SK-N-SH (cell line): Measurements from ENCODE around the gene ADAMTS2. TPM values are rescaled to one million over a fixed set of nuclear protein-coding genes. Genes with fewer than 3 reads are reported as not detected.

ENCODE experiments used
- CTCF ChIA-PET: fragments of 300-600, 350-600 bp; formaldehyde crosslinking; extraction: SDS; loops from one replicate; lab custom pipeline; 2021; lab: Yijun Ruan, JAX
- POLR2A ChIA-PET: fragments of 350-600 bp; sonication (Branson Sonifier 250); formaldehyde crosslinking; extraction: SDS; loops from one replicate; lab custom pipeline; 2020; ENCODE audit warnings: antibody characterized with exemption, inconsistent platforms; lab: Yijun Ruan, JAX
- DNase-seq: peaks from one replicate; pipeline ENCODE4 v3.0.0; 2012
- H2AFZ ChIP-seq: fragments of 200-600 bp; sonication (generic); 2 replicates; pipeline ENCODE4 v1.8.1; 2016; ENCODE audit warnings: antibody characterized with exemption, mild to moderate bottlenecking, low read depth
- H3F3A ChIP-seq: fragments of 200-600 bp; sonication (generic); replicated peaks from 2 replicates; pipeline ENCODE3; 2016; ENCODE audit warnings: antibody characterized with exemption, mild to moderate bottlenecking; ENCODE audit not compliant: insufficient read depth
- H3K27ac ChIP-seq, 2 experiments: fragments of 200-500 bp in 1 of 2; fragments of 200-600 bp in 1 of 2; sonication (Bioruptor generic) in 1 of 2; sonication (generic), shearing (Covaris generic) in 1 of 2; 2 replicates each; pipeline versions ENCODE4 v1.5.1 to v1.6.1; 2014 to 2016; ENCODE audit warnings: low read depth in 2 of 2, inconsistent platforms in 1 of 2, low read length in 1 of 2, mild to moderate bottlenecking in 1 of 2, mixed read lengths in 1 of 2
- H3K27me3 ChIP-seq: fragments of 200-600 bp; sonication (generic), shearing (Covaris generic); 2 replicates; pipeline ENCODE4 v1.6.1; 2016; ENCODE audit warnings: mixed run types; ENCODE audit not compliant: insufficient read depth
- H3K36me3 ChIP-seq, 2 experiments: fragments of 200-500 bp in 1 of 2; fragments of 200-600 bp in 1 of 2; sonication (Bioruptor generic) in 1 of 2; sonication (generic) in 1 of 2; replicated peaks in 1 of 2; 2 replicates each; pipeline versions ENCODE3 to v1.5.1; 2014 to 2016; ENCODE audit warnings: low read length in 1 of 2, mild to moderate bottlenecking in 1 of 2; ENCODE audit not compliant: insufficient read depth in 2 of 2, control insufficient read depth in 1 of 2
- H3K4me1 ChIP-seq, 2 experiments: fragments of 200-500 bp in 1 of 2; fragments of 200-600 bp in 1 of 2; sonication (Bioruptor generic) in 1 of 2; sonication (generic), shearing (Covaris generic) in 1 of 2; 2 replicates each; pipeline versions ENCODE4 v1.5.1 to v1.6.1; 2014 to 2016; ENCODE audit warnings: low read depth in 1 of 2, low read length in 1 of 2, mixed run types in 1 of 2; ENCODE audit not compliant: insufficient read depth in 2 of 2, control insufficient read depth in 1 of 2
- H3K4me2 ChIP-seq: fragments of 200-600 bp; sonication (generic), shearing (Covaris generic); 2 replicates; pipeline ENCODE4 v1.6.1; 2017; ENCODE audit warnings: mixed run types
- H3K4me3 ChIP-seq, 2 experiments: fragments of 200-500 bp in 1 of 2; fragments of 200-600 bp in 1 of 2; sonication (Bioruptor generic) in 1 of 2; sonication (generic), shearing (Covaris generic) in 1 of 2; 2 replicates each; pipeline versions ENCODE4 v1.5.1 to v1.8.1; 2014 to 2016; ENCODE audit warnings: low read depth in 2 of 2, inconsistent platforms in 1 of 2, low read length in 1 of 2, mild to moderate bottlenecking in 1 of 2, mixed read lengths in 1 of 2, moderate library complexity in 1 of 2
- H3K79me2 ChIP-seq: fragments of 200-600 bp; sonication (generic); 2 replicates; pipeline ENCODE4 v1.8.1; 2017; ENCODE audit warnings: mild to moderate bottlenecking; ENCODE audit not compliant: insufficient read depth
- H3K9ac ChIP-seq: fragments of 200-600 bp; sonication (generic); 2 replicates; pipeline ENCODE4 v1.6.1; 2017; ENCODE audit warnings: mixed run types
- H3K9me2 ChIP-seq: fragments of 200-600 bp; sonication (generic); 2 replicates; pipeline ENCODE4 v1.6.1; 2017; ENCODE audit warnings: mixed run types
- H3K9me3 ChIP-seq: fragments of 200-600 bp; sonication (generic); 2 replicates; pipeline ENCODE4 v1.6.1; 2017; ENCODE audit warnings: mixed run types, mild to moderate bottlenecking, moderate library complexity
- H4K20me1 ChIP-seq: fragments of 200-600 bp; sonication (generic); 2 replicates; pipeline ENCODE4 v1.6.1; 2017; ENCODE audit warnings: mild to moderate bottlenecking, mixed run types; ENCODE audit not compliant: insufficient read depth
- FOXJ3 ChIP-seq: sonication (generic); formaldehyde crosslinking; IDR thresholded peaks from 2 replicates; pipeline ENCODE4 v1.5.1; 2020; ENCODE audit warnings: mild to moderate bottlenecking, missing genetic modification reagents
- RAD21 ChIP-seq: IDR thresholded peaks from 2 replicates; pipeline ENCODE4 v1.6.1; 2012; ENCODE audit warnings: mild to moderate bottlenecking, low read length
- RCOR1 ChIP-seq: fragments of 150-350 bp; IDR thresholded peaks from 2 replicates; pipeline ENCODE4 v1.6.1; 2017; ENCODE audit warnings: antibody characterized with exemption, low read length
- RXRA ChIP-seq: IDR thresholded peaks from 2 replicates; pipeline ENCODE4 v1.4.0; 2012; ENCODE audit warnings: low read depth, mild to moderate bottlenecking, borderline replicate concordance
- TEAD4 ChIP-seq: IDR thresholded peaks from 2 replicates; pipeline ENCODE4 v1.4.0; 2012; ENCODE audit warnings: mild to moderate bottlenecking, borderline replicate concordance; ENCODE audit not compliant: insufficient read depth
- WGBS: methylation state at CpG from one replicate; pipeline ENCODE4 v1.1.6; 2017; ENCODE audit warnings: low lambda C conversion rate; 5-methylcytosine and 5-hydroxymethylcytosine counted together
- polyA plus RNA-seq, 3 experiments: library from polyadenylated mRNA; depleted of rRNA; stranded (reverse); fragments of >200 nt; gene quantifications; 2 replicates each; pipeline ENCODE4 v1.2.3, GENCODE V29; 2012
- TF ChIP-seq, protein P1 (sequence below): IDR thresholded peaks from 2 replicates; pipeline ENCODE4 v1.6.1; 2012; ENCODE audit warnings: mild to moderate bottlenecking, low read depth, low read length, moderate library complexity
- TF ChIP-seq, protein P2 (sequence below): fragments of 200-600 bp; sonication (generic); IDR thresholded peaks from 2 replicates; pipeline ENCODE4 v1.6.1; 2017; ENCODE audit warnings: antibody characterized with exemption, mild to moderate bottlenecking, moderate library complexity

The ADAMTS2 gene
- polyA plus RNA-seq, 1 of the 3 experiments (the other 2 are of a cell fraction), result 0.12 TPM

DNA sequence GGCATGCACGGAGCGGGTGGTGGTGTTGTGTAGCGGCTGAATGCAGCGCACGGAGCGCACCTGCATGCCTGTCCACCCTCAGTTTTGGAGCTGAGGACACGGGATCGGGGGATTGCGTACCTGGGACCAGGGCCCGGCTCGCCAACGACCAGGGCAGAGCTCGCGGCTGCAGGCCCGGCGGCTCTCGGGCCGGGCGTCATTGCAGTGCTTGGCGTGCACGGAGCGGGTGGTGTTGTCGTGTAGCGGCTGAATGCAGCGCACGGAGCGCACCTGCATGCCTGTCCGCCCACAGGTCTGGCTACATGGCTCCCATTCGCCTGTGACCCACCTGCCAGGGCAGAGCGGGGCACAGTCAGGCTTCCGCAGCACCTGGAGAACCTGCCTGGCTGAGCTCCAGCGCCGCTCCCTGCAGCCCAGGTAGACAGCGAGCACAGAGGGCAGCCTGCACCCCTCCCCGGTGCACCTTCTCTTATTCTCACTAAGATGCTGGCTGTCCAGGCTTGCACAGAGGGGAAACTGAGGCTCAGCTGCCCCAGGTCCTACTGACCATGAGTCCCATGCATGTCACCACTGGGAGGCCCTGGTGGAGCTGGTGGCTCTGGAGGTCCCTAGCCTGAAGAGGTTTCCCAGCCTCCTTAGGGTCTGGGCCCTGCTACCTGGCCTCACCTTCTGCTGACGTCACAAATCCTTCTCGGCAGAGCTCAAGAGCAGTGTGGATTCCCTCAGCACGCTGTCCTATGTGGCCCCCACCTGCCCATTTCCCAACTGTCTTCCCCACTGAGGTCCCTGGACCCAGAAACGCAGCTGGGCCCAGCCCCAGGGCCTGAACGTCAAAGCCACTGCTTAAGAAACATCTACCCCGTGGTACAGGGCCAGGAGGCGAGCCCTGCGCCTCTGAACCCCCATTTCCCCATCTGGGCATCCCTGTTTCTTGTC, 220.1 kb downstream of the ADAMTS2 start (continued):
- TF ChIP-seq, protein P1, sequence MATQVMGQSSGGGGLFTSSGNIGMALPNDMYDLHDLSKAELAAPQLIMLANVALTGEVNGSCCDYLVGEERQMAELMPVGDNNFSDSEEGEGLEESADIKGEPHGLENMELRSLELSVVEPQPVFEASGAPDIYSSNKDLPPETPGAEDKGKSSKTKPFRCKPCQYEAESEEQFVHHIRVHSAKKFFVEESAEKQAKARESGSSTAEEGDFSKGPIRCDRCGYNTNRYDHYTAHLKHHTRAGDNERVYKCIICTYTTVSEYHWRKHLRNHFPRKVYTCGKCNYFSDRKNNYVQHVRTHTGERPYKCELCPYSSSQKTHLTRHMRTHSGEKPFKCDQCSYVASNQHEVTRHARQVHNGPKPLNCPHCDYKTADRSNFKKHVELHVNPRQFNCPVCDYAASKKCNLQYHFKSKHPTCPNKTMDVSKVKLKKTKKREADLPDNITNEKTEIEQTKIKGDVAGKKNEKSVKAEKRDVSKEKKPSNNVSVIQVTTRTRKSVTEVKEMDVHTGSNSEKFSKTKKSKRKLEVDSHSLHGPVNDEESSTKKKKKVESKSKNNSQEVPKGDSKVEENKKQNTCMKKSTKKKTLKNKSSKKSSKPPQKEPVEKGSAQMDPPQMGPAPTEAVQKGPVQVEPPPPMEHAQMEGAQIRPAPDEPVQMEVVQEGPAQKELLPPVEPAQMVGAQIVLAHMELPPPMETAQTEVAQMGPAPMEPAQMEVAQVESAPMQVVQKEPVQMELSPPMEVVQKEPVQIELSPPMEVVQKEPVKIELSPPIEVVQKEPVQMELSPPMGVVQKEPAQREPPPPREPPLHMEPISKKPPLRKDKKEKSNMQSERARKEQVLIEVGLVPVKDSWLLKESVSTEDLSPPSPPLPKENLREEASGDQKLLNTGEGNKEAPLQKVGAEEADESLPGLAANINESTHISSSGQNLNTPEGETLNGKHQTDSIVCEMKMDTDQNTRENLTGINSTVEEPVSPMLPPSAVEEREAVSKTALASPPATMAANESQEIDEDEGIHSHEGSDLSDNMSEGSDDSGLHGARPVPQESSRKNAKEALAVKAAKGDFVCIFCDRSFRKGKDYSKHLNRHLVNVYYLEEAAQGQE, result no peak
- TF ChIP-seq RCOR1 (no peak), FOXJ3 (no peak)
- TF ChIP-seq, protein P2, sequence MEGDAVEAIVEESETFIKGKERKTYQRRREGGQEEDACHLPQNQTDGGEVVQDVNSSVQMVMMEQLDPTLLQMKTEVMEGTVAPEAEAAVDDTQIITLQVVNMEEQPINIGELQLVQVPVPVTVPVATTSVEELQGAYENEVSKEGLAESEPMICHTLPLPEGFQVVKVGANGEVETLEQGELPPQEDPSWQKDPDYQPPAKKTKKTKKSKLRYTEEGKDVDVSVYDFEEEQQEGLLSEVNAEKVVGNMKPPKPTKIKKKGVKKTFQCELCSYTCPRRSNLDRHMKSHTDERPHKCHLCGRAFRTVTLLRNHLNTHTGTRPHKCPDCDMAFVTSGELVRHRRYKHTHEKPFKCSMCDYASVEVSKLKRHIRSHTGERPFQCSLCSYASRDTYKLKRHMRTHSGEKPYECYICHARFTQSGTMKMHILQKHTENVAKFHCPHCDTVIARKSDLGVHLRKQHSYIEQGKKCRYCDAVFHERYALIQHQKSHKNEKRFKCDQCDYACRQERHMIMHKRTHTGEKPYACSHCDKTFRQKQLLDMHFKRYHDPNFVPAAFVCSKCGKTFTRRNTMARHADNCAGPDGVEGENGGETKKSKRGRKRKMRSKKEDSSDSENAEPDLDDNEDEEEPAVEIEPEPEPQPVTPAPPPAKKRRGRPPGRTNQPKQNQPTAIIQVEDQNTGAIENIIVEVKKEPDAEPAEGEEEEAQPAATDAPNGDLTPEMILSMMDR, result no peak
- TF ChIP-seq, all 33 proteins: peak for 0

DNA sequence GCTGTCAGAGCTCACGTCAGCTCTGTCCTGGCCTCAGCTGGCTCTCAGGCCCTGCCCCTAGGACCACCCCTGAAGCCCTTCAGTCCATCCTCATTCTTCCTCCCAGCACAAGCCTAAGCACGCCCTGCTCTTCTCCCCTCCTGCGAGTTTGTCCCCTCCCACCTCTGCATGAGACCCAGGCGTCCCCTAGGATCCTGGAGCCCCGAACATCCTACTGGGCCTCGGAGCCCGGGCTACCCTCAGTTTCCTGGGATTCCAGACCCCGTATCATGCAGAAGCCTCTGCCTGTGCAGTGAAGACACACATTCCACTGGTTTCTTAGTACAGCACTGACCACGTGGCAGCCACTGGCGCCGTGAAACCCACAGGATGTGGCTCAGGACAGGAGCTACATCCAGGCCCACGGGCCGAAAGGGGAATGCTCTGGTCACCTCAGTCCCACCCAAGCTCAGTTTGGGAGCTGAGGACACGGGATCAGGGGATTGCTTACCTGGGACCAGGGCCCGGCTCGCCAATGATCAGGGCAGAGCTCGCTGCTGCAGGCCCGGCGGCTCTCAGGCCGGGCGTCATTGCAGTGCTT, 220.9 kb downstream of the ADAMTS2 start:
- H3K4me3 ChIP-seq, result no peak overlapping the region
- WGBS, result 22% methylated on average over 7 of the region's 21 CpGs
- H4K20me1 ChIP-seq, result no peaks in the 10 kb centered on the region
- H3K79me2 ChIP-seq, result no peaks in the 10 kb centered on the region
- no peaks in the 10 kb centered on the region for H3K4me1 ChIP-seq
- no peak for DNase-seq
- no peaks in the 10 kb centered on the region for H3K27me3 ChIP-seq
- H3F3A ChIP-seq, result no peaks in the 10 kb centered on the region
- ChIA-PET POLR2A (no interaction called here), CTCF (interaction anchor here (1.1 kb wide), 1 partner anchor 43 kb away, joined by 4 read pairs; no protein-coding TSS in a partner anchor)
- H3K36me3 ChIP-seq, result no peaks in the 10 kb centered on the region
- H3K9me3 ChIP-seq, result no peaks in the 10 kb centered on the region
- H3K27ac ChIP-seq, result no peak overlapping the region
- H3K4me2 ChIP-seq, result no peak overlapping the region
- TF ChIP-seq RXRA (no peak), RAD21 (no peak), TEAD4 (no peak)
- H3K9me2 ChIP-seq, result no peaks in the 10 kb centered on the region
- H3K9ac ChIP-seq, result no peak overlapping the region
- H2AFZ ChIP-seq, result no peak overlapping the region
